ENCODE data around the gene HIVEP3.

The HIVEP3 gene

GRCh38 chr1:41791667-41792484 lies 126.8 kb downstream of the HIVEP3 start:
- peaks cover 9% of the 10 kb centered on the region for H3K36me3 Mint-ChIP-seq (ENCODE audit: low read depth)
- no peaks in the 10 kb centered on the region for H3K9me3 Mint-ChIP-seq
- no peaks in the 10 kb centered on the region for H3K27me3 Mint-ChIP-seq (ENCODE audit: low read depth)
- DNase-seq (ENCODE audit: low spot score): peak; percentile 19
- H3K27ac Mint-ChIP-seq: peak overlapping the region; percentile 92
- peaks cover 48% of the 10 kb centered on the region for H3K4me1 Mint-ChIP-seq (ENCODE audit: low read depth)
- H3K4me3 Mint-ChIP-seq: peak overlapping the region; percentile 72

GRCh38 chr1:41790351-41790750 lies 128.4 kb downstream of the HIVEP3 start:
- Mint-ChIP-seq H3K27ac (peak overlapping the region; percentile 79), H3K4me1 (ENCODE audit: low read depth) (peaks cover 46% of the 10 kb centered on the region), H3K4me3 (peak overlapping the region; percentile 32), H3K9me3 (no peaks in the 10 kb centered on the region), H3K36me3 (ENCODE audit: low read depth) (peaks cover 9% of the 10 kb centered on the region), H3K27me3 (ENCODE audit: low read depth) (no peaks in the 10 kb centered on the region)
- no peak for DNase-seq (ENCODE audit: low spot score)

GRCh38 chr1:41789661-41790330 lies 128.9 kb downstream of the HIVEP3 start:
- DNase-seq (ENCODE audit: low spot score): no peak
- H3K4me1 Mint-ChIP-seq (ENCODE audit: low read depth): peaks cover 44% of the 10 kb centered on the region

GRCh38 chr1:41788427-41788826 lies 130.3 kb downstream of the HIVEP3 start:
- no peak for DNase-seq (ENCODE audit: low spot score)
- H3K9me3 Mint-ChIP-seq: peaks cover 9% of the 10 kb centered on the region
- no peak overlapping the region for H3K27ac Mint-ChIP-seq
- H3K27me3 Mint-ChIP-seq (ENCODE audit: low read depth): no peaks in the 10 kb centered on the region
- H3K36me3 Mint-ChIP-seq (ENCODE audit: low read depth): peaks cover 11% of the 10 kb centered on the region
- no peak overlapping the region for H3K4me3 Mint-ChIP-seq
- H3K4me1 Mint-ChIP-seq (ENCODE audit: low read depth): peaks cover 41% of the 10 kb centered on the region

More at GRCh38 chr1:41789661-41790330, 128.9 kb downstream of the HIVEP3 start:
- Mint-ChIP-seq H3K27ac (peak overlapping the region; percentile 79), H3K36me3 (ENCODE audit: low read depth) (peaks cover 11% of the 10 kb centered on the region), H3K27me3 (ENCODE audit: low read depth) (no peaks in the 10 kb centered on the region), H3K9me3 (peaks cover 4% of the 10 kb centered on the region), H3K4me3 (no peak overlapping the region)

- H3K36me3 Mint-ChIP-seq (ENCODE audit: low read depth): peaks cover 4% of the 10 kb centered on the region
- H3K4me1 Mint-ChIP-seq (ENCODE audit: low read depth): peaks cover 12% of the 10 kb centered on the region
- no peak for DNase-seq (ENCODE audit: low spot score)
- no peak overlapping the region for H3K4me3 Mint-ChIP-seq
- H3K9me3 Mint-ChIP-seq: peaks cover 9% of the 10 kb centered on the region
- H3K27me3 Mint-ChIP-seq (ENCODE audit: low read depth): no peaks in the 10 kb centered on the region
- H3K27ac Mint-ChIP-seq: no peak overlapping the region
These were observed 134.0 kb downstream of the HIVEP3 start for GRCh38 chr1:41784531-41785274.

GRCh38 chr1:41783189-41783639 lies 135.5 kb downstream of the HIVEP3 start:
- peak; percentile 53 for DNase-seq (ENCODE audit: low spot score)

GRCh38 chr1:41780916-41781315 lies 137.8 kb downstream of the HIVEP3 start:
- Mint-ChIP-seq H3K9me3 (peaks cover 9% of the 10 kb centered on the region), H3K27me3 (ENCODE audit: low read depth) (no peaks in the 10 kb centered on the region), H3K36me3 (ENCODE audit: low read depth) (peaks cover 4% of the 10 kb centered on the region), H3K4me3 (no peak overlapping the region), H3K27ac (no peak overlapping the region), H3K4me1 (ENCODE audit: low read depth) (peaks cover 4% of the 10 kb centered on the region)
- DNase-seq (ENCODE audit: low spot score): no peak

More at GRCh38 chr1:41783189-41783639, 135.5 kb downstream of the HIVEP3 start:
- Mint-ChIP-seq H3K4me1 (ENCODE audit: low read depth) (peaks cover 6% of the 10 kb centered on the region), H3K27me3 (ENCODE audit: low read depth) (no peaks in the 10 kb centered on the region), H3K27ac (no peak overlapping the region), H3K36me3 (ENCODE audit: low read depth) (peaks cover 4% of the 10 kb centered on the region), H3K4me3 (no peak overlapping the region), H3K9me3 (peaks cover 9% of the 10 kb centered on the region)

- Mint-ChIP-seq H3K9me3 (peaks cover 9% of the 10 kb centered on the region), H3K27me3 (ENCODE audit: low read depth) (no peaks in the 10 kb centered on the region), H3K36me3 (ENCODE audit: low read depth) (peaks cover 4% of the 10 kb centered on the region), H3K4me3 (no peak overlapping the region), H3K27ac (no peak overlapping the region), H3K4me1 (ENCODE audit: low read depth) (peaks cover 4% of the 10 kb centered on the region)
- no peak for DNase-seq (ENCODE audit: low spot score)
These were observed 138.4 kb downstream of the HIVEP3 start for GRCh38 chr1:41780322-41780721.

GRCh38 chr1:41779360-41779759 lies 139.4 kb downstream of the HIVEP3 start:
- Mint-ChIP-seq H3K27me3 (ENCODE audit: low read depth) (no peaks in the 10 kb centered on the region), H3K36me3 (ENCODE audit: low read depth) (peaks cover 3% of the 10 kb centered on the region), H3K4me1 (ENCODE audit: low read depth) (peaks cover 4% of the 10 kb centered on the region), H3K4me3 (no peak overlapping the region), H3K9me3 (peaks cover 4% of the 10 kb centered on the region), H3K27ac (no peak overlapping the region)
- DNase-seq (ENCODE audit: low spot score): no peak

GRCh38 chr1:41777695-41778094 lies 141.0 kb downstream of the HIVEP3 start:
- H3K4me3 Mint-ChIP-seq: no peak overlapping the region
- no peaks in the 10 kb centered on the region for H3K9me3 Mint-ChIP-seq
- H3K36me3 Mint-ChIP-seq (ENCODE audit: low read depth): peaks cover 3% of the 10 kb centered on the region
- no peaks in the 10 kb centered on the region for H3K27me3 Mint-ChIP-seq (ENCODE audit: low read depth)
- H3K27ac Mint-ChIP-seq: no peak overlapping the region
- DNase-seq (ENCODE audit: low spot score): no peak
- peaks cover 2% of the 10 kb centered on the region for H3K4me1 Mint-ChIP-seq (ENCODE audit: low read depth)

- no peak overlapping the region for H3K27ac Mint-ChIP-seq
- no peaks in the 10 kb centered on the region for H3K4me1 Mint-ChIP-seq (ENCODE audit: low read depth)
- no peaks in the 10 kb centered on the region for H3K9me3 Mint-ChIP-seq
- no peak for DNase-seq (ENCODE audit: low spot score)
- H3K36me3 Mint-ChIP-seq (ENCODE audit: low read depth): peaks cover under 1% of the 10 kb centered on the region
- H3K27me3 Mint-ChIP-seq (ENCODE audit: low read depth): no peaks in the 10 kb centered on the region
- H3K4me3 Mint-ChIP-seq: no peak overlapping the region
These were observed 141.8 kb downstream of the HIVEP3 start for GRCh38 chr1:41776891-41777441.

- no peak for DNase-seq (ENCODE audit: low spot score)
- Mint-ChIP-seq H3K27ac (no peak overlapping the region), H3K4me3 (no peak overlapping the region), H3K9me3 (no peaks in the 10 kb centered on the region), H3K27me3 (ENCODE audit: low read depth) (no peaks in the 10 kb centered on the region), H3K4me1 (ENCODE audit: low read depth) (no peaks in the 10 kb centered on the region), H3K36me3 (ENCODE audit: low read depth) (no peaks in the 10 kb centered on the region)
These were observed 142.7 kb downstream of the HIVEP3 start for GRCh38 chr1:41775956-41776585.

GRCh38 chr1:41774471-41774990 lies 144.2 kb downstream of the HIVEP3 start:
- Mint-ChIP-seq H3K36me3 (ENCODE audit: low read depth) (no peaks in the 10 kb centered on the region), H3K27me3 (ENCODE audit: low read depth) (no peaks in the 10 kb centered on the region), H3K4me3 (no peak overlapping the region), H3K4me1 (ENCODE audit: low read depth) (no peaks in the 10 kb centered on the region), H3K27ac (no peak overlapping the region), H3K9me3 (no peaks in the 10 kb centered on the region)
- no peak for DNase-seq (ENCODE audit: low spot score)

All from T-helper 2 cell treated with Interferon-gamma antibody and Interleukin-4, amounts not matched to agents 5 μg/mL and 100 μg/mL, for 36 hours (primary cell).